HG03103 (cell line): ENCODE measurements around the gene ARHGAP26.

Source experiments
- ATAC-seq: cut with Tn5 transposase; IDR thresholded peaks from one replicate; pipeline ENCODE4 v1.9.1; 2021; ENCODE audit warnings: low read depth; ENCODE audit not compliant: unreplicated experiment

Gene ARHGAP26

DNA sequence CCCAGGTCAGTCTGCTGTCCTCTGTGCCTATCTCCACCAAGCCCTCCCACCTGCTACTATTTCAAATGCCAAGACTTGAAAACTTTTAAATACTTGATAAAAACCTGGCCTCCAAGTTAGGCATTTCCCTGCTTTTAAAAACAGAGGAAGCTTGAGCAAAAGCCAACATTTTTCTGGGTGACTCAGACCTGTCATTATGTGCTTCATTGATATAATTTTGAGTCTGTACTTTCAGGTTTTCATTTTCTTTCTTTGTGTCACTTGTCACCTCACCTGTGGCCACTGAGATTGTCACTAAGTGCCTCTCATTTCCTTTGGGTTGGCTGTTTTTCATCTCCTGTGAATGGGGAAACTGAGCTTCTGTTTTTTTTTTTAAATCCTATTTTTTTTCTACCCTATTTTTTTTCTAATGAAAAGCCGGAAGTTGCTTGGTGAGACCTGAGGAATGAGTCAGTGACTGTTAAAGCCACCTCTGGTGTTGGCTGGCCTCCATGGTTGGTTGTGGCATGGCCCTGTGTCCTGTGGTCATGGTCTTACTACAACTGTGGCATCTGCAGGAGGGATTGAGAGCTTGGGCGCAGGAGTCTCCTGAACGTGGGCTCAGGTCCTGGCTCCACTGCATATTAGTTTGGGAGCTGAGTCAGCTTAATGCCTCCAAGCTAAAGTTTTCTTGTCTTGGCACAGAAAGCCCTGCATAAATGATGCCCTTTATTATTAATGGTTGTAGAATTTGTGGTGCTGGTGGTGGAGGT, 56.7 kb downstream of the ARHGAP26 start:
- ATAC-seq = no peak

DNA sequence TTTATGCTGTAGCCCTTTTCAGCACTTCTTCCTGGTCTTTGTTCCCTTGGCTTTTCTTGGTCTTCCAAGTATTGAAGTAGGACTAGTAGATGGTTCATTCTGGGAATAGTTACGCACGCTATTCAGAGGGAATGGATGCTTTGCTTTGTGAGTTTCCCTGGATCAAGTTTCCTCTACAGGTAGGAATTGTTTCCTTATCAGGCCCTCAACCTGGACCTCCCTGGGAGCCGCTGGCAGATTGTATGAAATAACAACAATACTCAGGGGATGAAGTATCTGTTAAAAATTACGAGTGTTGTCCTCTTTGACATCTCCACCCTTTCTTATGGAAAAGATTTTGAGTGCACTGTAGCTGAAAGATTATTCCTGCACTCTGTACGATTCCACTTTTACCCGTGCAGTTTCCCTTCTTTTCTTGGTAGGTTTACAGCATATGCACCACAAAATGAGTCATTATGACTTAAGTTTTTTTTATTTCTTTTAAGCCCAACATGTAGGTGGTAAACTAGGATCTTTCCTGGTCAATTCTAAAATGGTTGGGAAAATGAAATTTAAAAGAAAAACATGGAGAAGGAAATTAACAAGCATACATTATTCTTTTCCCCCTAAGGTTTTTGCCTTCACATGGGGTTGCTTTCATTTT, 57.9 kb downstream of the ARHGAP26 start:
- no peak for ATAC-seq

- no peak for ATAC-seq
Observed at GRCh38 chr5:142828797-142829535, 58.8 kb downstream of the ARHGAP26 start.

- no peak for ATAC-seq
Observed at GRCh38 chr5:142829801-142830220, 59.6 kb downstream of the ARHGAP26 start.

DNA sequence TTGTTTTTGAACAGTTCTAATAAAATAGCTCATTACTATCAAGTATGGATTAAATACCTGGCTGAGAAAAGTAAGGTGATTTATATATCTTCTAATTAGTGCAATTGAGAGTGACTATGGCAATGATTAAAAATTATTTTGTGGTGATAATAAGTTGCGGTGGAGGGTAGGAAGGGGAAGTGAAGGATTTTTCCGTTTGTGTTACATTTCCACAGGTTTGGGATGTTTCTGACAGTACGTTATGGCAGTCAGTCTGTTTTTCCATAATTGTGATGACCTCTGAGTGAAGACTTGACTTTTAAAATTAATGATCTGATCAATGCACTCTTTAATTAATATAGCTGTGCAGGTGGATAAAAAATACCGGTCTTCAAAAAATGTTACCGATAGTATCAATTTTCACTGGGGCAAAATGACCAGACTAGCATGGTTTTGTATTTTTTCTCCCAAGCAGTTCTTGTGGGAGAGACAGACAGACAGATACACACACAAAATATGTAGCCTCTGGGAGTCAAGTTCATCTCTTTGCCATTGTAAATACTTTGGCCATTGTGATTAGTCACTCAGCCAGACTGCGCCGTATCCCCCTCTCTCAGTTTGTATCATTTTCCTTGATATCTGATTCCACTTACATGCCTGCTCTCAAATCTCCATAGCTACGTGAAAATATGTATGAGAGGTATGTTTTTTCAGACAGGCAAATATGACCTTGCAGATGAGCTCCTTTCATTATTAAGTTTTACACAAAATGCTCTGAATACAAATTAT, 60.2 kb downstream of the ARHGAP26 start:
- ATAC-seq = no peak

DNA sequence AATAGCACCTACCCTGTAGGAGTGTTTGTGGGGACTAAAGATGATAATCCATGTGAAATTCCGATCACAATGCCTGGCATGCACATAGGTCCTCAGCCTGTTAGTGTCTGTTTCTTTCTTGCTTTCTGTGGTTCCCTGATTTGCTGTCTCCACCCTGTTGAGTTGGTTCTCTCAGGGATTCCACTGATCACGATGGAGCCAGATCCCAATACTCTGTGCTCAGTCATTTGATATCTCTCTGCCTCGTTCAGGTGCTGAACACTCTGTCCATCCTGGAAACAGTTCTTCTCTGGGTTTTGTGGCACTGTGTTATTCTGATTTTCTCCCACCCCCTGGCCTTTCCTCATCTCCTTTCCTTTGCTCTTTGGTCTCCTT, 60.8 kb downstream of the ARHGAP26 start:
- ATAC-seq = no peak

- ATAC-seq = no peak
Observed at GRCh38 chr5:142832263-142832662, 62.1 kb downstream of the ARHGAP26 start.

- no peak for ATAC-seq
Observed at GRCh38 chr5:142833517-142834449, 63.6 kb downstream of the ARHGAP26 start.

- no peak for ATAC-seq
Observed at GRCh38 chr5:142834504-142834903, 64.3 kb downstream of the ARHGAP26 start.

DNA sequence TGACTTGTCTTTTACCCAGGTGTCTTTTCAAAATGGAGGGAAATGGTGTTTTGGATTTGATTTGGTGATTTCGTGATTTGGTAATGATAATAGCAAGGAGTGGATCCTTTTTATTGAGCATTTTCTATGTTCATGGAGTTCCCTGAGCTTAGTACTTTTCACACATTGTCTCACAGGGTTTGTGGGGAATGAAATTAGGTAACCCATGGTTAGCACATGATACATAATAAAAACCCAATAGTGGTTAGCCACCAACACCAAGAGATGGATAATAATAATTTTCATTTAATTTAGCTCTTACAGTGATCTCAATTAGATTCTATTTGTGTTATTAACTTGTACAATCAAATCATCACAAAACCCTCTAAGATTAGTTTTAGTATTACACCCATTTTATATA, 65.4 kb downstream of the ARHGAP26 start:
- no peak for ATAC-seq

- ATAC-seq = no peak
Observed at GRCh38 chr5:142836048-142836447, 65.9 kb downstream of the ARHGAP26 start.

DNA sequence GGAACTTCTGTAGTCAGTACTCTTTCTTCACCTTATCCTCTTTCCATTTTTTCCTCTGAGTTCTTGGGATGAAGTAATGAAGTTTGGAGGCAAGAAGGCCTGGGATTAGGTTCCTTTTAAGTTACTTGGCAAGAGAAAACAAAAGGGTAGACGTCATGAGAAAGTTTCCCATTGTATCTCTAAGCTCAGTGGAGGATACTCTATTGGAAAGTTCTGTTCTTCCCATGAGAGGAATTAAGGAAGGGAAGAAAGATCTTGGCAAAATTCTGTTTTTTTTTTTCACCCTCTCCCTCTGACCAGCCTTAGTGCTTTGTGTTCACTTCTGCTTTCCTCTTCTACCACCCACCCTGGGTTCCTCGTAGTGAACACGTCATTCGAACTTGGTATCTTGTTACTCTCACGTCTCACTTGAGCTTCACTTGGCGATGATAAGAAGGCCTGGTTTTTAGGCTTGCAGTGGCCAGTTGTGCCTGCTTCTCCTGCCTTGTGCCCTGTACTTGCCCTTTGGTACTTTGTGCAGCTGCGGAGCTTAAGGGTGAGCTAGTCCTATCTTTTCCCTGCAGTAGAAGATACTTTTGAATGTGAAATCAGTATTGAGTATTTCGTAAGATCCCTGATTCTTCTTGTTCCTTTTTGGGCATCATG, 67.0 kb downstream of the ARHGAP26 start:
- ATAC-seq = no peak

GRCh38 chr5:142838845-142839244, 68.7 kb downstream of the ARHGAP26 start:
- no peak for ATAC-seq

- no peak for ATAC-seq
Observed at GRCh38 chr5:142839711-142840346, 69.7 kb downstream of the ARHGAP26 start.

GRCh38 chr5:142840575-142840974, 70.4 kb downstream of the ARHGAP26 start:
- ATAC-seq = no peak

DNA sequence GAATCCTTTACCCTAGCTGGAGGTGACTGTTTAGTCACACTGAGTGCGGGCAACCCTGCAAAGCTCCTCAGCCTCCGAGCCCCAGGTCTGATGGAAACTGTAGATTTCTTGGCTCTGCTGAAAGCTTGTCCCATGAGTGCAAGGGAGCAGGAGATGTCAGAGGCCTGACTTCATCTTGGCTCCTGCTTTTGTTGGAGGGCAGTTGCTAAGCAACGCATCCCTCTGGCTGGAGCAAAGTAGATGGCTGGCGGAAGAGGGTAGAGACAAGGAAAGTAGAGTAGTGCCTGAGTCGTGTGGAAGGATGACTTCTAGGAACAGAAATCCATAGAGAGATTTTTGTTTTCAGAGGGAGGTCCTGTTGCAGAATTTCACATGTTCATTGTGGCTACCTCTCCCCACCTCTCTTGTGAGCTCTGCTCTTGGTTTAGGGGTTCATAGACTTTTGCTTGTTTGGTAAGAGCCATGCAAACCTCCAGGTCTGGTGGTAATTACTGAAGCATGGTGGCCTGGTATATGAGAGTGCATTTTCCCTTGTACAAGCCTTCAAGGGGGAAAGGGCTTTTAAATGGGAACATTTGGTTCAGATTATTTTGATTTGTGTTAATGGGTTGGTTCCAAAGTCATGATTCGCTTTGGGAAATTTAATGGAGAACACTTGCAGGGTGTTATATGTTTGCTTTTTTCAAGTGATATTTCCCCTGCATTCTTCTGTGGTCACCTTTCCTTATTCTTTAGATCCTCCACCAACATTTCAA, 71.5 kb downstream of the ARHGAP26 start:
- ATAC-seq = no peak

DNA sequence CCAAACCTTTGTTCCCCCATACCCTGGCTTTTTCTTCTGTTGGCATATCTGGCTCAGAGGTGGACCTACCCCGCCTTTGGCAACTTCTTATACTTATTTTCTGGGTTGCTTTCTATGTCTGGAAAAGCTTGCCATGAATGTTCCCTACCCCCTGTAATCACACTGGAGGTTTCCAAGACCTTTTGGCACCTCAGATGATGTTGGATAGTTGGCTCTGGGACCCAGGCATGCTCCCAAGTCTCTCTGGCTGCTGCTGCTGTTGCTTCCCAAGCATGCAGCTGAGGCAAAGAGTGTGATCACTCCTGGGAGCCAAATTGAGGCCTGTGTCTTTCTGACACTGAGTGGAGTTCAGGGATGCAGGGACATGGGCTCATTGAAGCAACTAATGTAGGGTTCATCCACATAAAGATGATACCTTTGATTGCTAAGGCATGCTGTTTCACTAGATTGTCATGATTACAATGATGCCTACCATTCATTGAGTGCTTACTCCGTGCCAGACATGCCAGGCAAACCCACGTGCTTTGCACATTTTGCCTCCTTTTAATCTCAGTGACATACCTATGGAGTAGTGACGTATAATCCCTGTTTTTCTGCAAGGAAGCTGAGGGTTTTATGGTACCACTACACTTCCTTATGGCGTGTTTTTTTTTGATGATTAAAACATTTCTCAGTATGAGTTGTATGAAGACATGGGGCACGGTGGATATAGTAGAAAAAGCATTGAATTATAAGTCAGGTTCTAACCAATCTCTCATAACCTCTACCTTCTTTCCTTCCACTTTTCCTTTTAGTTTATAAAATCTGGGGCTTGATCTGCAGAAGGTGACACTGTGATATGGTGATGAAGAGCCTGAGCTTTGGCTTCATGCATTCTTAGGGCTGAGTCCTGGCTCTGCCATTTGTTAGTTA, 73.1 kb downstream of the ARHGAP26 start:
- no peak for ATAC-seq
